Heart left ventricle (tissue), 13 donors: ENCODE data around the gene ECPAS.

Experiments
- CTCF ChIP-seq, 12 donors: fragments of 200-600 bp; sonication (generic) in 4 of 12; IDR thresholded peaks; one replicate each; pipeline versions ENCODE4 v1.5.0 to v1.8.0; 2018 to 2022; ENCODE audit warnings: antibody characterized with exemption in 12 of 12, mild to moderate bottlenecking in 5 of 12
- POLR2A ChIP-seq, 2 donors: fragments of 450-650 bp; IDR thresholded peaks; one replicate each; pipeline ENCODE4 v1.6.1; 2017; ENCODE audit warnings: antibody characterized with exemption in 2 of 2, mild to moderate bottlenecking in 2 of 2, moderate library complexity in 2 of 2
- donor health status: ischemic (EF 13 %, LVEDD 7.1; RV severe dilation, severe dysfunction).
- donor health status: DM: no; HTN: yes; CAD: no.
- donor health status: DM: no; HTN: no; CAD: no.
- donor health status: ischemic (EF 25% LVEDD 6.9; RV normal size, moderate dysfunction).
- donor health status: ischemic (EF 25% LVEDD 5.7; RV mildly dilated, moderate dysfunction).
- donor health status: ischemic (EF 35%, LVEDD 5.7; RV mildly dilated, moderate dysfunction).
- donor health status: nonischemic (EF 11% LVEDD 7.7; RV severe dilation, severe dysfunction).
- donor health status: DM: yes; HTN: yes; CAD: no.
- donor health status: PGD.
- donor health status: ischemic (EF 29% LVEDD 5.4; RV normal size, mild dysfunction).
- donor health status: nonischemic (EF 23%, LVEDD 6.1; RV moderate dilation, normal function).

- TF ChIP-seq CTCF (IDR thresholded peaks at IDR 0.05), result no peak
- no peak for TF ChIP-seq POLR2A (IDR thresholded peaks at IDR 0.05)
Measured at GRCh38 chr9:111356481-111357244, 127.5 kb downstream of the ECPAS start.
